Uterus (tissue), 4 donors: ENCODE results near the gene GABRG3. TPM values are rescaled to one million over a fixed set of nuclear protein-coding genes. Genes with fewer than 3 reads are reported as not detected.

Experiments
- DNase-seq, 2 donors: peaks; one replicate each; pipeline ENCODE4 v3.0.0-alpha.2; 2019 to 2020
- H3K27ac ChIP-seq, 2 donors: fragments of 200-600 bp; sonication (generic); 1 replicate in 1 of 2; 2 replicates in 1 of 2; pipeline ENCODE4 v1.5.1; 2016 to 2018
- H3K27me3 ChIP-seq, 2 donors: fragments of 200-600 bp; sonication (generic); one replicate each; pipeline ENCODE4 v1.5.1; 2018 to 2019; ENCODE audit warnings: control low read depth in 1 of 2
- H3K36me3 ChIP-seq, 2 donors: fragments of 200-600 bp; sonication (generic); one replicate each; pipeline ENCODE4 v1.5.1; 2019; ENCODE audit warnings: control low read depth in 1 of 2
- H3K4me1 ChIP-seq, 2 donors: fragments of 200-600 bp; sonication (generic); one replicate each; pipeline ENCODE4 v1.5.1; 2018 to 2019; ENCODE audit warnings: control low read depth in 1 of 2
- H3K4me3 ChIP-seq, 2 donors: fragments of 200-600 bp; sonication (generic); 1 replicate in 1 of 2; 2 replicates in 1 of 2; pipeline ENCODE4 v1.5.1; 2018 to 2019; ENCODE audit warnings: mild to moderate bottlenecking in 1 of 2
- H3K9me3 ChIP-seq, 2 donors: fragments of 200-600 bp; sonication (generic); one replicate each; pipeline ENCODE4 v1.5.1; 2019; ENCODE audit warnings: control low read depth in 1 of 2
- POLR2A ChIP-seq, 2 donors: fragments of 450-650 bp; IDR thresholded peaks; one replicate each; pipeline ENCODE4 v1.6.1; 2016; ENCODE audit warnings: antibody characterized with exemption in 2 of 2, mild to moderate bottlenecking in 1 of 2, moderate library complexity in 1 of 2
- intact Hi-C: fragments of 100-400 bp; cut with DNase I; formaldehyde crosslinking; loops from one replicate; pipeline ENCODE4 v1.15.1; 2023; ENCODE audit warnings: low total_unique reads
- total RNA-seq, 4 donors: library from RNA; depleted of rRNA in 3 of 4; stranded (reverse); fragments of >200 nt in 3 of 4; gene quantifications; one replicate each; pipeline versions ENCODE4 v1.1.0 to v1.2.4, GENCODE V29; 2014 to 2023
- TF ChIP-seq, protein P1 (sequence below), 4 experiments: fragments of 200-600 bp in 2 of 4; fragments of 450-650 bp in 2 of 4; sonication (generic) in 2 of 4; IDR thresholded peaks; one replicate each; pipeline ENCODE4 v1.5.1; 2016 to 2019; ENCODE audit warnings: antibody characterized with exemption in 4 of 4, mild to moderate bottlenecking in 2 of 4, moderate library complexity in 1 of 4
- donor health status: DM: yes; HTN: yes; CAD: no.

Gene GABRG3
- total RNA-seq, 4 donors from 2014 or later: 3.0 TPM; not detected in 3

DNA sequence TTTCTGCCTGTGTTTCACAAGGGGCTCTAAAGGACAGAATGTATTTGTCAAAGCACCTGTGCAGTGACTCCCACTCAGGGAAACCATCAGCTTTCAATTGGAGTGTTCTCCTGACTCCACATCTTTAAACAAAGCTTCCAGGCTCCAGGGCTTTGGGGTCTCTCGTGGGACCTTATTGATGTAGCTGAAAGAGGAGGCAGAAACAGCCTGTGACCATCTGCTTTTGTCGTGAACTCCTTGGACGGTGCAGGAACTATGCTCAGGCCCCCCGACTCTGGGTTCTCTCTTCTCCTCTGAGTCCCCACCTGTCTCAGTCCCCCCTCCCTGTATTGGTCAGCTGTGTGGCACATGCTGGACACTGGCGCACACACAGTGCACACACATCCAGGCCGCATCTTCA lies 486.8 kb downstream of the GABRG3 start:
- Histone ChIP-seq H3K36me3 (no peaks in the 10 kb centered on the region), H3K27ac (no peak overlapping the region), H3K27me3 (no peaks in the 10 kb centered on the region), H3K4me3 (no peak overlapping the region), H3K9me3 (no peaks in the 10 kb centered on the region), H3K4me1 (no peaks in the 10 kb centered on the region)
- no peak for DNase-seq
- TF ChIP-seq, protein P1, sequence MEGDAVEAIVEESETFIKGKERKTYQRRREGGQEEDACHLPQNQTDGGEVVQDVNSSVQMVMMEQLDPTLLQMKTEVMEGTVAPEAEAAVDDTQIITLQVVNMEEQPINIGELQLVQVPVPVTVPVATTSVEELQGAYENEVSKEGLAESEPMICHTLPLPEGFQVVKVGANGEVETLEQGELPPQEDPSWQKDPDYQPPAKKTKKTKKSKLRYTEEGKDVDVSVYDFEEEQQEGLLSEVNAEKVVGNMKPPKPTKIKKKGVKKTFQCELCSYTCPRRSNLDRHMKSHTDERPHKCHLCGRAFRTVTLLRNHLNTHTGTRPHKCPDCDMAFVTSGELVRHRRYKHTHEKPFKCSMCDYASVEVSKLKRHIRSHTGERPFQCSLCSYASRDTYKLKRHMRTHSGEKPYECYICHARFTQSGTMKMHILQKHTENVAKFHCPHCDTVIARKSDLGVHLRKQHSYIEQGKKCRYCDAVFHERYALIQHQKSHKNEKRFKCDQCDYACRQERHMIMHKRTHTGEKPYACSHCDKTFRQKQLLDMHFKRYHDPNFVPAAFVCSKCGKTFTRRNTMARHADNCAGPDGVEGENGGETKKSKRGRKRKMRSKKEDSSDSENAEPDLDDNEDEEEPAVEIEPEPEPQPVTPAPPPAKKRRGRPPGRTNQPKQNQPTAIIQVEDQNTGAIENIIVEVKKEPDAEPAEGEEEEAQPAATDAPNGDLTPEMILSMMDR (IDR thresholded peaks at IDR 0.05): no peak
- no peak for TF ChIP-seq POLR2A (IDR thresholded peaks at IDR 0.05)
- intact Hi-C loops: no loop called here

DNA sequence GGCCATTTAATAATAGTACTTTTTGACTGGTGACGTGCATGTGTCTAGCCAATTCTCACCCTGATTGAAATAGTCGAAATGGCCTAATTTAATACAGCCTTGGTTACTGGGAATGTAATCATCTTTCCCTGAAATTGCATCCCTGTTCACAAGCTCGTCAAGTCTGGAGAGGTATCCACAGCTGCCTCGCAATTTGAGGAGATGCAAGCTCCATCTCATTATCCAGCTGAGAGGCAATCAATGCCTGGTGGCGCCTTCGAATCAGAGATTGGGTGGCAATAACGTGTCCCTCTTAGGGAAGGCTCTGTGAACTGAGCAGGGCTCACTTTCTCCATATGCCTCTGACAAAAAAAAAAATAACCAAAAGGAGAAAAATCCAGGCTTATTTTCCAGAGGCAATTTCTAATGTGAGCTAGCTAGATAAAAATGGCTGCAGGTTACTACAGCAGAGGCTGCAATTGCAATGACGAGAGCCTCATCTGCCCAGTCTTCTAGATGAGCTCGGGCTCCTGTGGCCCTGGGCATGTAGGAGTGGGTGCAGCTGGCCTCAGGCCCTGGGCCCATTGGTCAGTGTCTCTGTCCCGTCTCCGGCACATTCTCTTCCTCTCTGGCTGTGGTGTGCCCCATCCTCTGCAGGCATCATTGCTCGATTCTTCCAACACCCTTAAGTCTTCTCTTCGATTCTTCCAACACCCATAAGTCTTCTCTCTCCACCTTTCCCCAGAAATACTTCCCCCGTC lies 487.5 kb downstream of the GABRG3 start:
- Histone ChIP-seq H3K9me3 (no peaks in the 10 kb centered on the region), H3K4me1 (no peaks in the 10 kb centered on the region), H3K27me3 (no peaks in the 10 kb centered on the region), H3K36me3 (no peaks in the 10 kb centered on the region), H3K27ac (no peak overlapping the region), H3K4me3 (no peak overlapping the region)
- intact Hi-C loops: no loop called here
- no peak for DNase-seq
- TF ChIP-seq, protein P1 (IDR thresholded peaks at IDR 0.05): no peak
- TF ChIP-seq POLR2A (IDR thresholded peaks at IDR 0.05): no peak

DNA sequence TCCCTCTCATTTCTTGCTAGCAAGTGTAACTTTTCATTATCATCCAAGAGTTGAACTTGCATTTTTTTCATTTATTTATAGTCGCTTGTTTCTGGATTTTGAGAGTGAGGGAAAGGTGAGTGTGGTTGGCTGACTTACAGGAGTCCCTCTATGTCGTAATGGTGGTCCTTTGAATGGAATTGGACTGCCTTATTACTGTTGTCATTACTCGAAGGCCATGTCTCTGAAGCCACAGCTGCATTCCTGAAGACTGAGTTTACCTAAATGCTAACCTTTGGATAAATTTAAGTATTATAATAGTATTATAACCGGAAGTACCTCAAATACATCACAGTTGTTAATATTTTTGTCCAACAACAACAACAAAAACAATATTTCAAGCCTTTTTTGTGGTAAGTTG lies 488.9 kb downstream of the GABRG3 start:
- no peak for TF ChIP-seq POLR2A (IDR thresholded peaks at IDR 0.05)
- TF ChIP-seq, protein P1 (IDR thresholded peaks at IDR 0.05): no peak
- H3K27me3 ChIP-seq: no peaks in the 10 kb centered on the region
- intact Hi-C loops: no loop called here
- DNase-seq: no peak
- H3K9me3 ChIP-seq: no peaks in the 10 kb centered on the region
- H3K4me1 ChIP-seq: no peaks in the 10 kb centered on the region
- no peak overlapping the region for H3K4me3 ChIP-seq
- H3K27ac ChIP-seq: no peak overlapping the region
- no peaks in the 10 kb centered on the region for H3K36me3 ChIP-seq

DNA sequence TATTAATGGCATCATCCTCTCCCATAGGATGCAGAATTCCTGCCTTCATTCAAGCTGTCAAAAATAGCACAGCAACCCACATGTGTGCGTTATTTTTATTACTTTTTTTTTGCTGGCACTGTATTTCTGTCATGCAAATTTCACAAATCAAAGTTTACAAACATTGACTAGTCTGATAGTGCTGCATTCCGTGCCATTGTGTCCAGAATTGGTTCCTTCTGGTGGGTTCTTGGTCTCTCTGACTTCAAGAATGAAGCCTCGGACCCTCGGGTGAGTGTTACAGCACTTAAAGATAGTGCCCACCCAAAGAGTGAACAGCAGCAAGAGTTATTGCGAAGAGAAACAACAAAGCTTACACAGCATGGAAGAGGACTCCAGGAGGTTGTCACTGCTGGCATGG lies 490.2 kb downstream of the GABRG3 start:
- no peak for DNase-seq
- Histone ChIP-seq H3K4me1 (no peaks in the 10 kb centered on the region), H3K4me3 (no peak overlapping the region), H3K36me3 (no peaks in the 10 kb centered on the region), H3K27me3 (no peaks in the 10 kb centered on the region), H3K9me3 (no peaks in the 10 kb centered on the region), H3K27ac (no peak overlapping the region)
- intact Hi-C loops: no loop called here
- no peak for TF ChIP-seq POLR2A (IDR thresholded peaks at IDR 0.05)
- TF ChIP-seq, protein P1 (IDR thresholded peaks at IDR 0.05): no peak

DNA sequence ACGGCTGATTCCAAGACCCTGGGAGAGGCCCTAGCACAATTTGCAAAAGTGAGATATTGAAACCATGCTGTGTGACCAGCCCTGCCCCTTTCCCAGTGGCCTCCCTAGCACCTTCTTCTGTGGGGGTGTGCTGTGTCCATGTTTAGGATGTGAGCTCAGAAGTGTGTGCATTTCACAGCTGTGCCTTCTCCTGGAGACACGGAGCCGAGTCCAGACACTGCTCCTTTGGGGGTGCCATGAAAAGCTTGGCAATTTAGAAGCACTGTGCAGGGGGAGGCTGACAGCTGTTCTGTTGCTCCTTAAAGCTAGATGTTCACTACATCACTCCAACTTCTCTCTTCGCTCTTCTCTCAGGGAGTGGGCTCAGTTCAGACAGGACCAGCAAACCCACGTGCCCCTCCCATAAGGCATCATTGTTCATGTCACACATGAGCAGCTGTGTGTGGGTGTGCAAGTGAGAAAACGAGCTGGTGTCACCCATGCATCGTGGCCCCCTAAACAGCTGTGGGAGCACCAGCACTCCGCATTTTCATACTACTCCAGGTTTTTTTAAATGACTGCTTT lies 492.6 kb downstream of the GABRG3 start:
- Histone ChIP-seq H3K36me3 (no peaks in the 10 kb centered on the region), H3K9me3 (no peaks in the 10 kb centered on the region), H3K27ac (no peak overlapping the region), H3K4me1 (no peaks in the 10 kb centered on the region), H3K4me3 (no peak overlapping the region), H3K27me3 (no peaks in the 10 kb centered on the region)
- intact Hi-C loops: no loop called here
- no peak for DNase-seq
- no peak for TF ChIP-seq POLR2A (IDR thresholded peaks at IDR 0.05)
- TF ChIP-seq, protein P1 (IDR thresholded peaks at IDR 0.05): no peak
